ACHN (cell line): ENCODE results near the gene GAPVD1.

ENCODE experiments used
- DNase-seq: peaks from one replicate; pipeline ENCODE4 v3.0.0-alpha.2; 2015
- in situ Hi-C: cut with HindIII; loops from 2 replicates; pipeline ENCODE4 v1.10.0; 2017; ENCODE audit warnings: low sequenced_read_pairs, low pct_ligation_motif_present, low pct_unique_long_range_greater_than_20kb

The GAPVD1 gene

GRCh38 chr9:125346080-125346732, 84.6 kb downstream of the GAPVD1 start:
- DNase-seq: no peak
- in situ Hi-C loops: no loop called here

DNA sequence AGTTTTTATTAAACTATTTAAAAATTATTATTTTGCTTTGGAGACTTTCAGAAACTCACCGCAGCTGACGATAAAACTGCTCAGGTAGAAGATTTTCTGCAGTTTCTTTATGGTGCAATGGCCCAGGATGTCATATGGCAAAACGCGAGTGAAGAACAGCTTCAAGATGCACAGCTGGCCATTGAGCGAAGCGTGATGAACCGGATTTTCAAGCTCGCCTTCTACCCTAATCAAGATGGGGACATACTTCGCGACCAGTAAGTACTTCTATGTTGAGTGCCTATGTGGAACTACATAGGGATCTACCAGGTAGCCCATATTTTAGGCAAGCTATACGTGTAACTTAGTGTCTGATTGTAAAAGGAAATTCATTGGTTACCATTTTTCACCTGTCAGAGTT, 94.0 kb downstream of the GAPVD1 start:
- DNase-seq: no peak
- in situ Hi-C loops: no loop called here

DNA sequence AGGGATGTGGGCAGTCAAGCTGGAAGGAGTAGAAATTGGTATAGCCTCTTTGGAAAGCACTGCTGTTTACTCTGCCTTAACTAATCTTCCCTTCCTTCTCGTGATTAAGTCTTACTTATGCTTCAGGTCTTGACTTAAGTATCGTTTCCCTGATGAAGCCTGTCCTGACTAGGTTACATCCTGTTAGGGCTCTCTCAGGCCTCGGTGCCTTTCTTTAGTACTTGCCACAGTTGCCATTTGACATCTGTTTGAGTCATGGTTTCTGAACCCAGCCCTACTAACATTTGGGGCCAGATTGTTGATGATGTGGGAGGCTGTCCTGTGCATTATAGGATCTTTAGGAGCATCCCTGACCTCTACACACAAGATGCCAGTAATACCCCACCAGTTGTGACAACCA, 94.4 kb downstream of the GAPVD1 start:
- in situ Hi-C loops: no loop called here
- DNase-seq: no peak

DNA sequence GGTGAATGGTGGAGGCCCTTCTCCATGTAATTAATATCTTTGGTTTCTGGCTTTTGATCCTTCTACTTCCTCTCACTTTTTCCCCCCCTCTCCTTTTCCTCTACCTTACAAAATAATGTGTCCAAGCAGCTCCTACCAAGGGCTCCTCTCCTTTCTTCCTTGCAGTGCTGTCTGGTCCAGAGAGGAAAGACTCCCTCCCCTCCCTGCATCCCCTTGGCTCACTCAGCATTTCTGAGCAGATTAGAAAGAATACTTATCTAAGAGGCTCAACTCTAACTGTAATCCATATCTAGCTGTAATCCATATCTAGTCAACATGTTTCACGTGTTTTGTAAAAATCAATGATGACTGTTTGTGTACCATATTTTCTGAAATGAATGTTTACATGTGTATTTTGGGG, 97.4 kb downstream of the GAPVD1 start:
- in situ Hi-C loops: no loop called here
- no peak for DNase-seq

- in situ Hi-C loops: no loop called here
- no peak for DNase-seq
Observed at GRCh38 chr9:125360601-125361000, 99.0 kb downstream of the GAPVD1 start.

DNA sequence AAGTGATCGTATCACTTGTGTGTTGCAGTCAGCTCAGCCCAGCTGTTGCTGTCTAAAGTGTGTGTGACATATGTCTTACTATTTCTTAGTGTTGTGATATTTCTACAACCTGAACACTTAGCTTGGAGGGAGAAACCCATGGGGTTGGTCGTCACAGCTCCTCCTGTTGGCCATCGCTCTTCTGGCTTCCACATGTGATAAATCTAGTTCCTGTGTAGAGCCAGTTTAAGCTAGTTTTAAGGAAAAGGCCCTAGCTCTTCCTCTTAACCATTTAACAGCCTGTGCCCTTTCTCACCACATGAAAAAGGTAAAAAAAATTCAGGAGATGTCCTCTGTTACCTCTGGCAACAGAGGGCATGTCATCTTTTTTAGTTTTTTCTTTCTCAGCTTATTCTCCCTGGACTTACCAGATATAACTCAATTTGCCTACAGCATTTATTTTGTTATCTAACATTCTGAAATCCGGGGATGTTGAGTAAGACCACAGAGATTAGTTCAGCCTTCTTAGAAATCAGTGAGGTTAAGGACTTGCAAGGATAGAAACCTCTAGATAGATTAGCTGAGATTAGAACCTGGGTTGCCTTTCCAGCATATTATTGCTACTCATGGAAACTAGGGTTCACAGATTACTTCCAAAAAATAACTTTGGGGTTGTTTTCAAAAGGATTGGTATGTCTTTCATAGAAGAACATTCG, 100.4 kb downstream of the GAPVD1 start:
- in situ Hi-C loops: no loop called here

GRCh38 chr9:125366676-125367075, 105.0 kb downstream of the GAPVD1 start:
- in situ Hi-C loops: no loop called here
- no peak for DNase-seq

More for the DNA sequence above, 100.4 kb downstream of the GAPVD1 start:
- DNase-seq: peak; percentile 32

DNA sequence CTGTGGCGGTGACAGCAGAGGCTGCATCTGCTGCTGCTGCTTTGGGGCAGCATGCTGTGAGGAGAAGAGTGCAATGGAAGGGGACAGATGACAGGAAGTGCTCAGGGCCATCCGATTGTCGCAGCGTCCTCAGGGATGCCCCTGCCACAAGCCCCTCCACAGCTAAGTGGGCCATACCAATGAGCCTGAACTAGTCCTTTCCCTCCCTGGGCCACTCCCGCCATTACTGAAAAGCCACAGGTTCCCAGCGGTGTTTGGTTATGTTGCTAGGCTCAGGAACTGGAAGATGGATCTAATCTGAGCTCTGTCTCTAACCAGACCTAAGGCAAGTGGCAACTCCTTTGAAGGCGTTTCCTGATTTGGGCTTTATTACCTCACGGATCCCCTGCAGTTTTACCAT, 109.2 kb downstream of the GAPVD1 start:
- in situ Hi-C loops: no loop called here
- DNase-seq: no peak

GRCh38 chr9:125372441-125373226, 111.0 kb downstream of the GAPVD1 start:
- in situ Hi-C loops: no loop called here
- DNase-seq: no peak

- in situ Hi-C loops: no loop called here
- DNase-seq: peak; percentile 71
Observed at GRCh38 chr9:125374443-125375309, 113.0 kb downstream of the GAPVD1 start.

GRCh38 chr9:125375820-125376219, 114.2 kb downstream of the GAPVD1 start:
- no peak for DNase-seq
- in situ Hi-C loops: no loop called here

- in situ Hi-C loops: no loop called here
- no peak for DNase-seq
Observed at GRCh38 chr9:125376261-125377226, 114.9 kb downstream of the GAPVD1 start.

DNA sequence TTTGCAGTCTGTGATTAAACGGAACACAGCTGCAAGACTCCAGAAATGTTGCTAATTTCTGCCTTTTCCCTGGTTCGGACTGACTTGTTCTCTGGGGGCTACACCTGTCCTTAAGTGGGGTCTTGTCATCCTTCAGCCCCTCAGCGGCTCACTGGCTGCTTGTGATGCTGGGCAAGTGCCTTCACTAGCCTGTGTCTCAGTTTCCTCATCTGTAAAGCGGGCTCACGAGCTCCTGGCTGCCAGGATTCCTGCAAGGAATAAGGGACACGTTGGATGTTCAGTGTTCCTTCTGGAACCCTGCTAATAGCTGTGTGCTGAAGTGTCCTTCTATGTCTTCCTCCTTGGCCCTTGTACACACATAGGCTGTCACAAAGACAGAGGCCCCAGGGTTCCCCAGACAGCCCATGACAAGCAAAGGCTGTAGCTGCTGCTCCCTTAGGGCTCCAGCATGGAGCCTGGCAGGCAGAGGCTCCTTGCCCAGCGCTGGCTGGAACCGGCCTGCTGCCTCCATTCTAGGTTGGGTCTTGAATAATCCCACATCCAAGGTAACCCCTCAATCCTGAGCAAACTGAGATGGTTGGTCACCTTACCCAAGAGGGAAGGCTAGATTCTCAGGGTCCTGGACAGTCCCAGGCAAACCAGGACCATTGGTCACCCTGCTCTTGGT, 116.1 kb downstream of the GAPVD1 start:
- no peak for DNase-seq
- in situ Hi-C loops: no loop called here

DNA sequence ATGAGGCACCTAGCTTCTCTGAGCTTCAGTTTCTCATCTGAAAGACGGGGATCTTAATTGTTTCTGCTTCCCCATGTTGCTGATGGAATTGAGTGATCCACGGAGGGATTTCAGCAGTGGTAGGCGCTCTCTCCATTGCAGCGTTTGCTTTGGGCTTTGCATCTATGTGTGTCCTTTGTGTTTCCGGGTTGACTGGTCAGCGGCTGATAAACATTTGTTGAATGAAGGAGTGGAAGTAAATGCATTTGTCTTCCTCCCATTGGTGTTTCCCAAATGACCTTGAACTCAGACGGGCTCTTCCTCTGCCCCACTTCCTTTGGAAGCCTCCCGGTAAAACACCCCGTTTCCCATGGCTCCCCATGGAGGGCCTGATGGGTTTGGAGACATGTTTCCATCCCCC, 117.2 kb downstream of the GAPVD1 start:
- DNase-seq: no peak
- in situ Hi-C loops: no loop called here

DNA sequence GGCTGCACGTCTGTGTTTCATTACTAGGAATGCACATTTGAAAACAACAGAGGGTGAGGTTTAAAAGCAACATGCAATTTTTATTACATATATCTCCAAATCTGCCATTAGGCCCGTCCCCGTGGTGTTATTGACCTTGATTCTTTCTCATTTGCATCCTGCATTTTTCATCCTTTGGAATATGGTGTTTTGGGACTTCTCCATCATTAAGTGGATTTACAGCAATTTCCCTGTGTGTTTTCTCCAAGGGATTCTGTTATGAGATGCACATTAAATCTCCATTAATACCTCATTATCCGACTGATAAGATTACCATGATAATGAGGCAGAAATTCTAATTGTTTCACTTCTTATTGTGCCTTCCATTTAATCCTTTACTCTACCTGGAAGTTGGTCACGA, 117.6 kb downstream of the GAPVD1 start:
- in situ Hi-C loops: no loop called here

GRCh38 chr9:125380406-125380805, 118.8 kb downstream of the GAPVD1 start:
- in situ Hi-C loops: no loop called here
- DNase-seq: no peak

More for the DNA sequence above, 117.6 kb downstream of the GAPVD1 start:
- DNase-seq: no peak

GRCh38 chr9:125387861-125388524, 126.4 kb downstream of the GAPVD1 start:
- in situ Hi-C loops: no loop called here
- DNase-seq: no peak
